Endothelial cell of umbilical vein (primary cell): ENCODE data around the gene PACSIN2.

ENCODE experiments used
- CTCF ChIP-seq, 2 donors: IDR thresholded peaks; 1 replicate in 1 of 2; 2 replicates in 1 of 2; pipeline ENCODE4 v1.5.1; 2011; ENCODE audit warnings: low read length in 2 of 2, mild to moderate bottlenecking in 2 of 2, moderate library complexity in 2 of 2, control low read depth in 1 of 2, inconsistent platforms in 1 of 2, low read depth in 1 of 2; ENCODE audit not compliant: insufficient read depth in 1 of 2; ENCODE audit errors: extremely low read depth in 1 of 2
- EZH2 ChIP-seq: IDR thresholded peaks from 2 replicates; pipeline ENCODE4 v1.6.1; 2012; ENCODE audit warnings: borderline replicate concordance, low read depth, mild to moderate bottlenecking, moderate library complexity, low read length, inconsistent platforms; ENCODE audit not compliant: severe bottlenecking
- POLR2A ChIP-seq: IDR thresholded peaks from 2 replicates; pipeline ENCODE4 v1.6.1; 2012; ENCODE audit warnings: low read depth, mild to moderate bottlenecking, control low read depth, low read length
- POLR2AphosphoS5 ChIP-seq: IDR thresholded peaks from 2 replicates; pipeline ENCODE4 v1.6.1; 2012; ENCODE audit warnings: low read depth, mild to moderate bottlenecking, control low read depth, low read length, moderate library complexity; ENCODE audit not compliant: insufficient read depth

- no peak for TF ChIP-seq POLR2A
- TF ChIP-seq CTCF (IDR thresholded peaks at IDR 0.05; ENCODE audit: extremely low read depth in 1 of 2, insufficient read depth in 1 of 2, low read depth in 1 of 2, low read length in 2 of 2): no peak
- TF ChIP-seq POLR2AphosphoS5: no peak
- TF ChIP-seq EZH2: no peak
Observed at GRCh38 chr22:42991010-42991651, 23.8 kb downstream of the PACSIN2 start.
